Upper lobe of right lung (tissue), 1 donor: ENCODE data around the gene ACP6. TPM values are rescaled to one million over a fixed set of nuclear protein-coding genes. Genes with fewer than 3 reads are reported as not detected.

Experiments
- ATAC-seq: fragments of 200-7000 bp; cut with Tn5 transposase; one replicate; pipeline ENCODE4 v1.9.1; 2020; ENCODE audit warnings: mild to moderate bottlenecking, moderate library complexity
- DNase-seq: peaks from one replicate; pipeline ENCODE4 v3.0.0-alpha.2; 2020
- H3K27ac ChIP-seq: fragments of 200-600 bp; one replicate; pipeline ENCODE4 v1.8.0; 2022
- H3K27me3 ChIP-seq: fragments of 200-600 bp; one replicate; pipeline ENCODE4 v1.8.0; 2022; ENCODE audit warnings: mild to moderate bottlenecking
- H3K36me3 ChIP-seq: fragments of 200-600 bp; one replicate; pipeline ENCODE4 v1.8.0; 2022
- H3K4me1 ChIP-seq: fragments of 200-600 bp; one replicate; pipeline ENCODE4 v1.8.0; 2022
- H3K4me3 ChIP-seq: fragments of 200-600 bp; one replicate; pipeline ENCODE4 v1.8.0; 2022; ENCODE audit warnings: mild to moderate bottlenecking
- H3K9me3 ChIP-seq: fragments of 200-600 bp; one replicate; pipeline ENCODE4 v1.8.0; 2022
- intact Hi-C: fragments of 100-400 bp; cut with DNase I; formaldehyde crosslinking; loops from one replicate; pipeline ENCODE4 v1.11.0; 2022
- total RNA-seq: library from RNA; stranded (reverse); fragmentation: NEBNext Ultra II Directional; extraction: Animal tissue kit (Norgen Biotek cat#: 25700); gene quantifications from one replicate; pipeline ENCODE4 v1.2.1, GENCODE V29; 2021
- TF ChIP-seq, protein P1 (sequence below): fragments of 200-600 bp; IDR thresholded peaks from one replicate; pipeline ENCODE4 v1.8.0; 2022; ENCODE audit warnings: antibody characterized with exemption
- donor health status: DM: no; HTN: yes; CAD: no; lungs with severe emphysema.

Gene ACP6
- total RNA-seq, 1 donor from 2014 or later: 15.8 TPM

DNA sequence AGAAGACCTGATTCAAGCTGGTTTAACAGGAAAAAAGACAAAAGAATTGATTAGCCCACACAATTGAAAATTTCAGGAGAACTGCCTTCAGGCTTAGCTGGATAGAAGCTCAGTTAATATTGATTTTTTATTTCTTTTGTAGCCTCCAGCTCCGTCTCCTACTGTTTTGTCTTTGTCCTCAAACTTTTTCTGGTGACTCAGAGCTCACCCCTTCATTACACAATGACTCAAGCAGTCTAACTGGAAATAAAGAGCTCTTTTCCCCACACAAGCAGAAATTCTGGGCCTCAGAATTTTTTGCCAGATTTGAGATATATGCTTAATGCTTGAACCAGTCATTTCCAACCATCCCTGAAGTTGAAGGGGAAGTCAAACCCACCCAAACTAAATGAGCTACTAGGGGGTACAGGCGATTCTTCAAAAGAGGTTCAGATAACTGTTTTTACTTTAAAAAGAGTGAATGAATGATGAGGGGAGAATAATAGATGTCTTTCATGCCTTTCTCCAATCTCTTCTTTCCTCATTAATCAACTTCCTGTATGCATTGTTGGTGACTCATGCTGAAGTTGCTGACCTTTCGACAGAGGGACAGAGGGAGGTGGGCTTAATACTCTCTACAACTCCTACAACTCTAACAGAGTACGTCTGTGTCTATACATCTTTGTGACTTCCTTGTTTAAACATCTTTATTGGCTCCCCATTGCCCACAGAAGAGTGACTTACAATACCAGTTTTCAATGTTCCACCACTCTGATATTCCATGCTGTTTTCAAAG lies 6.2 kb upstream of the ACP6 start:
- Histone ChIP-seq H3K27me3 (no peaks in the 10 kb centered on the region), H3K4me3 (no peak overlapping the region), H3K9me3 (peaks cover 3% of the 10 kb centered on the region), H3K27ac (no peak overlapping the region), H3K36me3 (no peaks in the 10 kb centered on the region), H3K4me1 (no peaks in the 10 kb centered on the region)
- TF ChIP-seq, protein P1, sequence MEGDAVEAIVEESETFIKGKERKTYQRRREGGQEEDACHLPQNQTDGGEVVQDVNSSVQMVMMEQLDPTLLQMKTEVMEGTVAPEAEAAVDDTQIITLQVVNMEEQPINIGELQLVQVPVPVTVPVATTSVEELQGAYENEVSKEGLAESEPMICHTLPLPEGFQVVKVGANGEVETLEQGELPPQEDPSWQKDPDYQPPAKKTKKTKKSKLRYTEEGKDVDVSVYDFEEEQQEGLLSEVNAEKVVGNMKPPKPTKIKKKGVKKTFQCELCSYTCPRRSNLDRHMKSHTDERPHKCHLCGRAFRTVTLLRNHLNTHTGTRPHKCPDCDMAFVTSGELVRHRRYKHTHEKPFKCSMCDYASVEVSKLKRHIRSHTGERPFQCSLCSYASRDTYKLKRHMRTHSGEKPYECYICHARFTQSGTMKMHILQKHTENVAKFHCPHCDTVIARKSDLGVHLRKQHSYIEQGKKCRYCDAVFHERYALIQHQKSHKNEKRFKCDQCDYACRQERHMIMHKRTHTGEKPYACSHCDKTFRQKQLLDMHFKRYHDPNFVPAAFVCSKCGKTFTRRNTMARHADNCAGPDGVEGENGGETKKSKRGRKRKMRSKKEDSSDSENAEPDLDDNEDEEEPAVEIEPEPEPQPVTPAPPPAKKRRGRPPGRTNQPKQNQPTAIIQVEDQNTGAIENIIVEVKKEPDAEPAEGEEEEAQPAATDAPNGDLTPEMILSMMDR: no peak
- DNase-seq (no peak), ATAC-seq (no peak)
- intact Hi-C loops: no loop called here

DNA sequence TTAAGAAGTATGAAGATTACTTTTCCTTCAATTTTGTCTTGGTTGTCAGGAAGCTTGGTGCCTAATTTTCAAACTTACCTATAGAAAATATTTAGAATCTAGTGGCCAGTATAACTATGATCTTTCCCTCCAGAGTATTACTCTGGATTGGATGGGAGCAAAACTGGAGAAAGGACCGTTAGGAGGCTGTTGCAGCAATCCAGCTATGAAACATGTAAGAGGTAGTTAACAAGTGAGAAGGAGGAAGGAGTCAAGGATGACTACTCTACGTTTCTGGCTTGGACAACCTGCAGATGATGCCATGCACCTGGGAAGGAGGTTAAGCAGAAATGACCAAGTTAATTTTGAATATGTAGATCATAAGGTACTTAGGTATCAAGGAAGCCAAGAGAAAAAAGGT lies 3.5 kb upstream of the ACP6 start:
- peaks cover 10% of the 10 kb centered on the region for H3K4me1 ChIP-seq
- no peak overlapping the region for H3K27ac ChIP-seq
- ATAC-seq (no peak), DNase-seq (no peak)
- H3K9me3 ChIP-seq: peaks cover 3% of the 10 kb centered on the region
- H3K36me3 ChIP-seq: no peaks in the 10 kb centered on the region
- TF ChIP-seq, protein P1: no peak
- H3K4me3 ChIP-seq: no peak overlapping the region
- no peaks in the 10 kb centered on the region for H3K27me3 ChIP-seq
- intact Hi-C loops: no loop called here

DNA sequence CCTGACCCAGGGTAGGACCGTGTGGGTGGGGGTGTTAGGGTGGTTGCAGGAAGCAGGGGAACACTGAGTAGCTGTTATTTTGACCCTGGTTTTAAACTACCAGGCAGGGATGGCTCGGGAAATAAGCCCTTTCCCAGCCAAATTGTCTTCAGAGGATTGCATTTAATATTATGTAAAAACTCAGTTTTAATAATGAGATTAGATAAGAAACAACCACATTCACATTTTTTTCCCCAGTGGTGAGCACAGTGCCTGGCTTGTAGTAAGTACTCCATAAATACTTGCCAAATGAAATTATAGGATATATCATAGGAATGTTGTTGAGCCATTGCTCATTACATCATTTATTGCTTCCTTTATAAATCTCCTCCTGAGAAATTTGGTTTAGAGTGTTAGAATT lies 3.1 kb upstream of the ACP6 start:
- H3K36me3 ChIP-seq: no peaks in the 10 kb centered on the region
- H3K4me1 ChIP-seq: peaks cover 14% of the 10 kb centered on the region
- DNase-seq: no peak
- intact Hi-C loops: no loop called here
- no peak overlapping the region for H3K4me3 ChIP-seq
- TF ChIP-seq, protein P1: no peak
- H3K9me3 ChIP-seq: peaks cover 3% of the 10 kb centered on the region
- ATAC-seq: no peak
- H3K27me3 ChIP-seq: no peaks in the 10 kb centered on the region
- H3K27ac ChIP-seq: no peak overlapping the region

DNA sequence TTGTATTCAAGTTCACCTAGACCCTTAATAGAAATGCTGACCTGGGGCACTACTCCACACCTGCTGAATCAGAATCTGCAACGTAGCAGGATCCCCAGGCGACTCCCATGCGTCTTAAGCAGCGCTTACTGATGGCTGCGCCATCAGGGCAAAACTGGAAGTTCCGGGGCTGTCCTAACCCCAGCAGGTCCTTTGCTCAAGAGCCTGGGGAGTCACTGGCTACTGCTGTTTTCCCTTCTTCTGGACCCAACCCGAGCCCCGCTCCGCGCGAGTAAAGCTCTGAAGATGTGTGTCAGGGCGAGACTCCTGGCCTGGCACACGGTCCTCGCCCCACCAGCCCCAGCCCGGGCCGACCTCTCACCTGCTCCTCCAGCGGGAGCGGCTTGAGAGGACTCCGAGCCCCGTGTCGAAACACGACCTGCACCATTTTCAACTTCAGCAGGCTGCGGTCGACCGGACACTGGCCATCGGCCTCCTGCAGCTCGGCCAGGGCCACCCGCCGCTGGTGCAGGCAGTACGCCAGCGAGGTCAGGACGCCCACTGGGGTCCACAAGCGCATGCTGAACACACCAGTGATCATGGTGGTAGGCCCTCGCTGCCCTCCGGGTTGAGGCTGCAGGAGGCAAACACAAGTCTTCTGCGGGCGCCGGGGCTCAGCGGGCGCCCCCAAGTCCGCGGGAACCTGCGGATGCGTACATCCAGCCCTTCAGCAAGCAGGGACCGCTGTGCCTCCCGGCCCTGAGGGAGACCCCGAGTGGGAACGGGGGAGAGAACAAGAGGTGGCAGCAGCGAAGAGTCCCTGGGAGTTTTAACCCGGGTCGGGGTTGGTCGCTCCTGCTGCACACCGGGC lies 630 bp downstream of the ACP6 start:
- peaks cover 19% of the 10 kb centered on the region for H3K4me1 ChIP-seq
- H3K27ac ChIP-seq: peak overlapping the region; percentile 85
- peak; percentile 82 for DNase-seq
- TF ChIP-seq, protein P1: no peak
- no peaks in the 10 kb centered on the region for H3K36me3 ChIP-seq
- no peaks in the 10 kb centered on the region for H3K9me3 ChIP-seq
- intact Hi-C loops: no loop called here
- H3K27me3 ChIP-seq: no peaks in the 10 kb centered on the region
- peak; percentile 74 for ATAC-seq
- peak overlapping the region; percentile 92 for H3K4me3 ChIP-seq

DNA sequence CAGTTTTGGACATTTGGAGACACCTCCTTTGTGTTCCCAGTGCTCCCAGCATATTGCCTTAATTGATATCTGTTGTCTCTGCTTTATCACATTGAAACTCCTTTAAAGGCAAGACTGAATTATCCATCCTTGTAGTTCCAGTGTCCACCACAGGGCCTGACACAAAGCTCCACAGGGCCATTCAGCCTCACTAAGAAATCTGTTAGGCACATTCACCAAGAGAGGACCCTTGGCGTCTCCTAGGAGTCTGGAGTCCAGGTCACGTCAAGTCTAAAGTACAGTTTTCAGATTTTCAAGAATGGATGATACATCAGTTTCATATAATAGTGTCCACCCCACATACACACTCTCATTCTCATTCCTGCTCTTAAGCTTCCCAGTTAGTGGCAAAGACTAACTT lies 4.8 kb downstream of the ACP6 start:
- DNase-seq (no peak), ATAC-seq (no peak)
- intact Hi-C loops: no loop called here
- Histone ChIP-seq H3K9me3 (no peaks in the 10 kb centered on the region), H3K27ac (no peak overlapping the region), H3K36me3 (no peaks in the 10 kb centered on the region), H3K27me3 (no peaks in the 10 kb centered on the region), H3K4me3 (no peak overlapping the region), H3K4me1 (peaks cover 16% of the 10 kb centered on the region)
- TF ChIP-seq, protein P1: no peak
